Tibial nerve (tissue), 4 donors: ENCODE results near the gene FOXD1. TPM values are rescaled to one million over a fixed set of nuclear protein-coding genes. Genes with fewer than 3 reads are reported as not detected.
A peak's percentile ranks its signal among the peaks of the same experiment; 100 is the strongest.
"Not testable (repeated sequence)": the region's sequence is repeated elsewhere in the genome, so short reads cannot be mapped to it uniquely, and the experiment has no call there.

Experiments
- DNase-seq, 2 donors: peaks; one replicate each; pipeline ENCODE4 v3.0.0-alpha.2; 2019; ENCODE audit warnings: low spot score in 2 of 2
- H3K27ac ChIP-seq, 4 donors: fragments of 200-600 bp; sonication (generic) in 3 of 4; one replicate each; pipeline ENCODE4 v1.5.1; 2017 to 2019; ENCODE audit warnings: mild to moderate bottlenecking in 1 of 4
- H3K27me3 ChIP-seq, 2 donors: fragments of 200-600 bp; sonication (generic) in 1 of 2; one replicate each; pipeline versions ENCODE4 v1.5.1 to v1.6.0; 2017 to 2019
- H3K36me3 ChIP-seq, 3 donors: fragments of 200-600 bp; sonication (generic); one replicate each; pipeline ENCODE4 v1.5.1; 2018 to 2019
- H3K4me1 ChIP-seq, 4 donors: fragments of 200-600 bp; sonication (generic) in 3 of 4; one replicate each; pipeline ENCODE4 v1.5.1; 2017 to 2019
- H3K4me3 ChIP-seq, 4 donors: fragments of 200-600 bp; sonication (generic) in 3 of 4; one replicate each; pipeline ENCODE4 v1.5.1; 2017 to 2019; ENCODE audit warnings: mild to moderate bottlenecking in 1 of 4, moderate library complexity in 1 of 4
- H3K9me3 ChIP-seq, 4 donors: fragments of 200-600 bp; sonication (generic) in 3 of 4; one replicate each; pipeline ENCODE4 v1.5.1; 2017 to 2019
- EP300 ChIP-seq, 2 donors: sonication (generic); formaldehyde crosslinking; IDR thresholded peaks; one replicate each; pipeline ENCODE4 v1.6.1; 2017; ENCODE audit warnings: antibody characterized with exemption in 2 of 2, mild to moderate bottlenecking in 1 of 2
- POLR2A ChIP-seq, 2 donors: fragments of 450-650 bp; IDR thresholded peaks; one replicate each; pipeline ENCODE4 v1.6.1; 2017; ENCODE audit warnings: antibody characterized with exemption in 2 of 2, mild to moderate bottlenecking in 2 of 2, moderate library complexity in 2 of 2
- WGBS, 2 donors: methylation state at CpG; one replicate each; pipeline ENCODE4 v1.1.5; 2018; 5-methylcytosine and 5-hydroxymethylcytosine counted together
- total RNA-seq, 4 donors: library from RNA; depleted of rRNA; stranded (reverse); fragments of >200 nt; gene quantifications; one replicate each; pipeline ENCODE4 v1.1.0, GENCODE V29; 2016
- TF ChIP-seq, protein P1 (sequence below), 5 experiments: fragments of 200-600 bp in 3 of 5; fragments of 450-650 bp in 2 of 5; sonication (generic) in 3 of 5; IDR thresholded peaks; one replicate each; pipeline ENCODE4 v1.5.1; 2016 to 2019; ENCODE audit warnings: antibody characterized with exemption in 5 of 5, mild to moderate bottlenecking in 3 of 5, moderate library complexity in 2 of 5

FOXD1 gene
- total RNA-seq, 4 donors from 2014 or later = 33.9 to 79.3 (median 58.3) TPM

DNA sequence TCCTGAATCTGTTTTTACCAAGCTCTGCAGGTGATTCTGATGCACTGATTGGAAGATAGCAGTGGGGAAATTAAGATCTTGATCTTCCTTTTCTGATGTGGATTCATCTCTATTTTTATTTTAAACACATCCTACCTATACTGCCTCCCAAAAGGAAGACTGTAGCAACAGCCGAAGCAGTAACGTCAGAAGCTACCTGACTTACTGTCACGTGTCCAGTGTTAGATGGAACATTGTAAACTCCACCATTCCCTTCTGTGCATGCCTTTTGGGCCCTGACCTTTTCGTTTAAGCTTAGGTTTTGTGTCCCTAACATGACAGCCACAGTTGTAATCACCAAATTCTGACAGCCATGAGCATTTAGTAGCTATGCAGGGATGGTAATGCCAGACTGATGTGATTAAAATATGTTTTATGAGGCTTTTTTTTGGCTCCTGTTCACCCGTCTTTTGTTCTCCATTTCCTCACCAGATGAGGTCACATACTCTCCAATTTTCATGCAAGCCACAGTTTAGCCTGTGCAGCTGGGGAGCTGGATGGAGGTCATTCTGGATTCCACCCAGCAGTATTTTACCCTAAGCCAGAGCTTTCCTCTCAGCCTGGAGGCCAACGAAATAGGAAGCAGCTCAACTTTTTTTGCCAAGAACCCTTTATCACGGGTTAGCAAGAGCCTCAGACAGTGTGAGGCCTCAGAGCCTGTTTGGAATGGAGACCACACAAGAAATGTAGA is 15.6 kb upstream of the FOXD1 start:
- peak overlapping the region in 1 of 4 donors; percentile 20 for H3K27ac ChIP-seq
- H3K4me3 ChIP-seq = no peak overlapping the region
- H3K27me3 ChIP-seq = no peaks in the 10 kb centered on the region
- WGBS, 2 donors = 47 to 48% methylated on average over 7 of the region's 7 CpGs
- TF ChIP-seq, protein P1, sequence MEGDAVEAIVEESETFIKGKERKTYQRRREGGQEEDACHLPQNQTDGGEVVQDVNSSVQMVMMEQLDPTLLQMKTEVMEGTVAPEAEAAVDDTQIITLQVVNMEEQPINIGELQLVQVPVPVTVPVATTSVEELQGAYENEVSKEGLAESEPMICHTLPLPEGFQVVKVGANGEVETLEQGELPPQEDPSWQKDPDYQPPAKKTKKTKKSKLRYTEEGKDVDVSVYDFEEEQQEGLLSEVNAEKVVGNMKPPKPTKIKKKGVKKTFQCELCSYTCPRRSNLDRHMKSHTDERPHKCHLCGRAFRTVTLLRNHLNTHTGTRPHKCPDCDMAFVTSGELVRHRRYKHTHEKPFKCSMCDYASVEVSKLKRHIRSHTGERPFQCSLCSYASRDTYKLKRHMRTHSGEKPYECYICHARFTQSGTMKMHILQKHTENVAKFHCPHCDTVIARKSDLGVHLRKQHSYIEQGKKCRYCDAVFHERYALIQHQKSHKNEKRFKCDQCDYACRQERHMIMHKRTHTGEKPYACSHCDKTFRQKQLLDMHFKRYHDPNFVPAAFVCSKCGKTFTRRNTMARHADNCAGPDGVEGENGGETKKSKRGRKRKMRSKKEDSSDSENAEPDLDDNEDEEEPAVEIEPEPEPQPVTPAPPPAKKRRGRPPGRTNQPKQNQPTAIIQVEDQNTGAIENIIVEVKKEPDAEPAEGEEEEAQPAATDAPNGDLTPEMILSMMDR (IDR thresholded peaks at IDR 0.05) = no peak
- TF ChIP-seq EP300 (IDR thresholded peaks at IDR 0.05) (no peak), POLR2A (IDR thresholded peaks at IDR 0.05) (no peak)
- peak in 1 of 2 donors; percentile 36 for DNase-seq
- H3K4me1 ChIP-seq = peaks cover 0 to 6% (median 0%) of the 10 kb centered on the region in 4 donors
- no peaks in the 10 kb centered on the region for H3K36me3 ChIP-seq
- no peaks in the 10 kb centered on the region for H3K9me3 ChIP-seq

GRCh38 chr5:73460133-73460532 is 11.6 kb upstream of the FOXD1 start:
- H3K27me3 ChIP-seq = peaks cover 0 to 28% of the 10 kb centered on the region in 2 donors
- H3K9me3 ChIP-seq = peaks cover 0 to 3% (median 0%) of the 10 kb centered on the region in 4 donors
- H3K4me1 ChIP-seq = peaks cover 0 to 6% (median 0%) of the 10 kb centered on the region in 4 donors
- H3K36me3 ChIP-seq = no peaks in the 10 kb centered on the region
- DNase-seq = no peak
- 50 to 64% methylated on average over 1 of the region's 1 CpG for WGBS, 2 donors
- no peak overlapping the region for H3K27ac ChIP-seq
- no peak overlapping the region for H3K4me3 ChIP-seq
- TF ChIP-seq, protein P1 (IDR thresholded peaks at IDR 0.05) = no peak

DNA sequence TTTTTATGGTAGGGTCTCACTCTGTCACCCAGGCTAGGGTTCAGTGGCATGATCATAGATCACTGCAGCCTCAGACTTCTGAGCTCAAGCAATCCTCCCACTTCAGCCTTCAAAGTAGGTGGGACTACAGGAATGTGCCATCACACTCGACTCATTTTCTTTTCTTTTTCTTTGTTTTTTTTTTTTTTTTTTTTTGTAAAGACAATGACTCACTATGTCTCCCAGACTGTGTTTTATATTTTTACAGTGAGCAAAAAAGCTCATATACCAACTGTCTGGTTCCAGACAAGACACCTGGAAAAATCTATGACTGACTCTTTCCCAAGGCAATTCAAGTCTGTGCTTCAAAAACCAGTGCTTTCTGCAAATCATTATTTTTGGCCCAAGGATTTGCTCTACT is 10.8 kb upstream of the FOXD1 start:
- 21 to 31% methylated on average over 1 of the region's 1 CpG for WGBS, 2 donors
- no peak overlapping the region for H3K4me3 ChIP-seq
- peaks cover 0 to 35% of the 10 kb centered on the region in 2 donors for H3K27me3 ChIP-seq
- no peak for DNase-seq
- peaks cover 0 to 5% (median 0%) of the 10 kb centered on the region in 4 donors for H3K4me1 ChIP-seq
- H3K36me3 ChIP-seq = no peaks in the 10 kb centered on the region
- H3K27ac ChIP-seq = no peak overlapping the region
- TF ChIP-seq, protein P1 (IDR thresholded peaks at IDR 0.05) = no peak
- no peak for TF ChIP-seq POLR2A (IDR thresholded peaks at IDR 0.05)
- TF ChIP-seq EP300 (IDR thresholded peaks at IDR 0.05) = no peak
- peaks cover 0 to 3% (median 0%) of the 10 kb centered on the region in 4 donors for H3K9me3 ChIP-seq

GRCh38 chr5:73456462-73456861 is 7.9 kb upstream of the FOXD1 start:
- H3K4me3 ChIP-seq, DNase-seq, H3K36me3 ChIP-seq, H3K9me3 ChIP-seq, H3K27ac ChIP-seq, H3K4me1 ChIP-seq: not testable (repeated sequence)
- WGBS, 2 donors = 82 to 90% methylated on average over 1 of the region's 1 CpG
- peaks cover 0 to 64% of the 10 kb centered on the region in 2 donors for H3K27me3 ChIP-seq

GRCh38 chr5:73454379-73455036 is 5.9 kb upstream of the FOXD1 start:
- H3K4me1 ChIP-seq = peaks cover 0 to 24% (median 3%) of the 10 kb centered on the region in 4 donors
- H3K36me3 ChIP-seq = no peaks in the 10 kb centered on the region
- no peak overlapping the region for H3K4me3 ChIP-seq
- H3K27ac ChIP-seq = no peak overlapping the region
- peaks cover 0 to 82% of the 10 kb centered on the region in 2 donors for H3K27me3 ChIP-seq
- TF ChIP-seq, protein P1 (IDR thresholded peaks at IDR 0.05) = peak; percentile 56 to 64 (median 57)
- TF ChIP-seq POLR2A (IDR thresholded peaks at IDR 0.05) = no peak
- WGBS, 2 donors = 50 to 51% methylated on average over 6 of the region's 6 CpGs
- DNase-seq = no peak
- peaks cover 0 to 3% (median 0%) of the 10 kb centered on the region in 4 donors for H3K9me3 ChIP-seq
